Caco-2 (cell line): ENCODE measurements around the gene OPA1. TPM values are rescaled to one million over a fixed set of nuclear protein-coding genes. Genes with fewer than 3 reads are reported as not detected.

Experiments used
- BruUV-seq: library from RNA; stranded (reverse); fragments of 400-500 nt; replicated peaks from 2 replicates; lab custom pipeline; 2021; lab: Mats Ljungman, UMichigan
- CTCF ChIA-PET: fragments of 300-600 bp; sonication (Branson Sonifier 250); formaldehyde crosslinking; loops from one replicate; lab custom pipeline; 2022; ENCODE audit warnings: antibody characterized with exemption; lab: Charles Lee
- POLR2A ChIA-PET: fragments of 300-600 bp; sonication (Branson Sonifier 250); formaldehyde crosslinking; loops from one replicate; lab custom pipeline; 2022; ENCODE audit warnings: antibody characterized with exemption; lab: Charles Lee
- DNase-seq, 2 experiments: peaks; one replicate each; pipeline versions ENCODE4 v3.0.0 to v3.0.0-alpha.2; 2020 to 2022
- H3K27me3 ChIP-seq: replicated peaks from 2 replicates; pipeline ENCODE4 v1.6.0; 2011; ENCODE audit warnings: low read length; ENCODE audit not compliant: control insufficient read depth, insufficient read depth
- H3K36me3 ChIP-seq: 2 replicates; pipeline ENCODE4 v1.5.1; 2011; ENCODE audit warnings: low read length; ENCODE audit not compliant: control insufficient read depth, insufficient read depth
- H3K4me1 ChIP-seq: fragments of 250-450 bp; sonication (Bioruptor Pico); 2 replicates; pipeline ENCODE4 v1.5.1; 2020; ENCODE audit warnings: mild to moderate bottlenecking
- H3K4me3 ChIP-seq: 2 replicates; pipeline ENCODE4 v1.5.1; 2011; ENCODE audit warnings: low read depth, mild to moderate bottlenecking, control low read depth, low read length
- H3K9me3 ChIP-seq: fragments of 250-450 bp; sonication (Bioruptor Pico); 2 replicates; pipeline ENCODE4 v1.5.1; 2020; ENCODE audit warnings: mild to moderate bottlenecking, moderate library complexity
- H3K27ac Mint-ChIP-seq: one replicate; pipeline ENCODE4 v1.8.0; 2022; ENCODE audit warnings: mixed read lengths; ENCODE audit not compliant: unreplicated experiment
- H3K27me3 Mint-ChIP-seq: one replicate; pipeline ENCODE4 v1.8.0; 2022; ENCODE audit warnings: mixed read lengths; ENCODE audit not compliant: insufficient read depth, unreplicated experiment
- H3K36me3 Mint-ChIP-seq: one replicate; pipeline ENCODE4 v1.8.0; 2022; ENCODE audit warnings: mild to moderate bottlenecking, mixed read lengths; ENCODE audit not compliant: insufficient read depth, unreplicated experiment
- H3K4me1 Mint-ChIP-seq: one replicate; pipeline ENCODE4 v1.8.0; 2022; ENCODE audit warnings: low read depth, mixed read lengths; ENCODE audit not compliant: unreplicated experiment
- H3K4me3 Mint-ChIP-seq: one replicate; pipeline ENCODE4 v1.8.0; 2022; ENCODE audit warnings: mild to moderate bottlenecking, moderate library complexity, mixed read lengths; ENCODE audit not compliant: unreplicated experiment
- H3K9me3 Mint-ChIP-seq: one replicate; pipeline ENCODE4 v1.8.0; 2022; ENCODE audit warnings: mixed read lengths; ENCODE audit not compliant: unreplicated experiment
- intact Hi-C: fragments of 100-400 bp; cut with micrococcal nuclease; formaldehyde crosslinking; loops from one replicate; pipeline ENCODE4 v1.10.0; 2022; ENCODE audit not compliant: unreplicated experiment
- total RNA-seq: library from RNA; stranded (reverse); gene quantifications from 2 replicates; pipeline ENCODE4 v1.2.3, GENCODE V29; 2022
- TF ChIP-seq, protein P1 (sequence below), 2 experiments: fragments of 200-600 bp in 1 of 2; IDR thresholded peaks; 1 replicate in 1 of 2; 2 replicates in 1 of 2; pipeline versions ENCODE4 v1.5.1 to v1.8.0; 2011 to 2022; ENCODE audit warnings: antibody characterized with exemption in 1 of 2, control low read depth in 1 of 2, inconsistent platforms in 1 of 2, low read depth in 1 of 2, low read length in 1 of 2, mild to moderate bottlenecking in 1 of 2, moderate library complexity in 1 of 2; ENCODE audit not compliant: insufficient read depth in 1 of 2, severe bottlenecking in 1 of 2, unreplicated experiment in 1 of 2

OPA1 gene
- total RNA-seq, 1 experiment from 2014 or later = 61.4 TPM

DNA sequence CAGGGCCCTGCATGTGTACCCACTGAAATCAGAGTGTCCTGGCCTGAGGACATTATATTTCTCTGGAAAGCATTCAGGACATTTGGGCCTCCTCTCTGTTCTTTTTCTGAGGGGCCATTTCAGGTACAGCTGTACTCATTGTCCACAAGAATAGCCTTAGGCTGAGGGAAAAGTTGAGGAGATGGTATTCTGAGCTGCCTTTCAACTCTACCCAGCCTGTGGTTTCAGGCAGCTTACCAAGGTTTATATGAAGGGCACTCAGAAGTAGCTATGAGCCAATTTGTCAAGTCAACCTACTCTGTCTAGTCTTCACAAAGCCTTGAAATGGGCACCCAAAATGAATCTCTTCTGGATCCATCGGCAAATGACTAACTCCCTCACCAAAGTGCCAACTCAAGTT is 47.7 kb upstream of the OPA1 start:
- Histone ChIP-seq H3K4me1 (no peaks in the 10 kb centered on the region), H3K27me3 (no peaks in the 10 kb centered on the region), H3K36me3 (no peaks in the 10 kb centered on the region), H3K4me3 (no peak overlapping the region), H3K9me3 (peaks cover 3% of the 10 kb centered on the region; the same call in 1 of the 2 replicates)
- POLR2A ChIA-PET = no interaction called here
- Mint-ChIP-seq H3K27ac (no peak overlapping the region), H3K36me3 (no peaks in the 10 kb centered on the region), H3K27me3 (no peaks in the 10 kb centered on the region), H3K4me1 (no peaks in the 10 kb centered on the region), H3K4me3 (no peak overlapping the region), H3K9me3 (peaks cover 19% of the 10 kb centered on the region)
- DNase-seq = no peak
- intact Hi-C loops = no loop called here
- CTCF ChIA-PET = no interaction called here
- TF ChIP-seq, protein P1, sequence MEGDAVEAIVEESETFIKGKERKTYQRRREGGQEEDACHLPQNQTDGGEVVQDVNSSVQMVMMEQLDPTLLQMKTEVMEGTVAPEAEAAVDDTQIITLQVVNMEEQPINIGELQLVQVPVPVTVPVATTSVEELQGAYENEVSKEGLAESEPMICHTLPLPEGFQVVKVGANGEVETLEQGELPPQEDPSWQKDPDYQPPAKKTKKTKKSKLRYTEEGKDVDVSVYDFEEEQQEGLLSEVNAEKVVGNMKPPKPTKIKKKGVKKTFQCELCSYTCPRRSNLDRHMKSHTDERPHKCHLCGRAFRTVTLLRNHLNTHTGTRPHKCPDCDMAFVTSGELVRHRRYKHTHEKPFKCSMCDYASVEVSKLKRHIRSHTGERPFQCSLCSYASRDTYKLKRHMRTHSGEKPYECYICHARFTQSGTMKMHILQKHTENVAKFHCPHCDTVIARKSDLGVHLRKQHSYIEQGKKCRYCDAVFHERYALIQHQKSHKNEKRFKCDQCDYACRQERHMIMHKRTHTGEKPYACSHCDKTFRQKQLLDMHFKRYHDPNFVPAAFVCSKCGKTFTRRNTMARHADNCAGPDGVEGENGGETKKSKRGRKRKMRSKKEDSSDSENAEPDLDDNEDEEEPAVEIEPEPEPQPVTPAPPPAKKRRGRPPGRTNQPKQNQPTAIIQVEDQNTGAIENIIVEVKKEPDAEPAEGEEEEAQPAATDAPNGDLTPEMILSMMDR (IDR thresholded peaks at IDR 0.05; ENCODE audit: insufficient read depth in 1 of 2, low read depth in 1 of 2, low read length in 1 of 2, severe bottlenecking in 1 of 2, unreplicated experiment in 1 of 2) = no peak
- BruUV-seq = no TSS peak

DNA sequence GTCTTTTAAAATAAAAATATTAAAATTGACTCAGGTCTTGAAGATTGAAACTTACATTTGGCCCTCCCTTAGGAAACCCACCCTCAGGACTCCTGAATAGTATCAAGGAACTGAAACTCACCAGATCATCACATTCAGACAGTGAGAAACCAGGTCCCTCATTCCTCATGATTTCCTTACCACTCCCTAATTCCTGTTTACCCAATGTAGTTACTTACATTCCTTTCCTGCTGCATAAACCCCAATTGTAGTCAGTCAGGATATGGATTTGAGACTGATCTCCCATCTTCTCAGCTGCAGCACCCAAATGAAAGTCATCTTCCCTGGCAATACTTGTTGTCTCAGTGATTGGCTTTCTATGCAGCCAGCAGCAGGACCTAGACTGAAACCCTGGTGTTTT is 46.9 kb upstream of the OPA1 start:
- H3K4me1 Mint-ChIP-seq = no peaks in the 10 kb centered on the region
- Histone ChIP-seq H3K4me1 (no peaks in the 10 kb centered on the region), H3K36me3 (no peaks in the 10 kb centered on the region), H3K4me3 (no peak overlapping the region), H3K27me3 (no peaks in the 10 kb centered on the region), H3K9me3 (peaks cover 3% of the 10 kb centered on the region; the same call in 1 of the 2 replicates)
- intact Hi-C loops = no loop called here
- DNase-seq = no peak
- H3K27ac Mint-ChIP-seq = no peak overlapping the region
- H3K9me3 Mint-ChIP-seq = peaks cover 19% of the 10 kb centered on the region
- ChIA-PET CTCF (no interaction called here), POLR2A (no interaction called here)
- no TSS peak for BruUV-seq
- TF ChIP-seq, protein P1 (IDR thresholded peaks at IDR 0.05; ENCODE audit: insufficient read depth in 1 of 2, low read depth in 1 of 2, low read length in 1 of 2, severe bottlenecking in 1 of 2, unreplicated experiment in 1 of 2) = no peak
- H3K27me3 Mint-ChIP-seq = no peaks in the 10 kb centered on the region
- no peak overlapping the region for H3K4me3 Mint-ChIP-seq
- no peaks in the 10 kb centered on the region for H3K36me3 Mint-ChIP-seq

DNA sequence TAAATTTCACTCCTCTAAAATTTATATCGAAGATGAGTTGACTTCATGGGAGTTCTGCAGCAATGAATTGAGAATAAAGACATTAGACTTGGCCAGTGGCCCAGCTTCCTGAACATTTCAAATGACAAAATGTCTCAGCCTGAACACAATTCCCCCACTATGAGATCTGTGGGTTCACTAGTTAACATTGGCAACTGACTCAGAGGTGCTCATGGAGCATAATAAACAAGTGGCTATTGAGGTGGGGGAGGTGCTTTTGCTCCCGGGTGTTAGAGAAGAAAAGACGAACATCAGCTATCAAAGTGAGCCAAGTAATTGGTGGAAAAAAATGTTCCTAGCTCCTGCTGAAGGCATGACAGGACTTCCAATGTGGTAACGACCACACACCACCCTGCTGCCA is 44.6 kb upstream of the OPA1 start:
- no peaks in the 10 kb centered on the region for H3K27me3 ChIP-seq
- H3K4me3 ChIP-seq = no peak overlapping the region
- Mint-ChIP-seq H3K4me3 (no peak overlapping the region), H3K4me1 (peaks cover 6% of the 10 kb centered on the region), H3K27ac (no peak overlapping the region), H3K9me3 (peaks cover 19% of the 10 kb centered on the region), H3K27me3 (no peaks in the 10 kb centered on the region), H3K36me3 (no peaks in the 10 kb centered on the region)
- no peak for DNase-seq
- H3K4me1 ChIP-seq = peaks cover under 1% of the 10 kb centered on the region
- no peaks in the 10 kb centered on the region for H3K36me3 ChIP-seq
- POLR2A ChIA-PET = no interaction called here
- TF ChIP-seq, protein P1 (IDR thresholded peaks at IDR 0.05; ENCODE audit: insufficient read depth in 1 of 2, low read depth in 1 of 2, low read length in 1 of 2, severe bottlenecking in 1 of 2, unreplicated experiment in 1 of 2) = no peak
- H3K9me3 ChIP-seq = peaks cover 3% of the 10 kb centered on the region; the same call in 1 of the 2 replicates
- intact Hi-C loops = no loop called here
- no TSS peak for BruUV-seq
- CTCF ChIA-PET = no interaction called here
